ENCODE results near the gene HMGCR. TPM values are rescaled to one million over a fixed set of nuclear protein-coding genes. Genes with fewer than 3 reads are reported as not detected.
A peak's percentile ranks its signal among the peaks of the same experiment; 100 is the strongest.
"Not testable (repeated sequence)": the region's sequence is repeated elsewhere in the genome, so short reads cannot be mapped to it uniquely, and the experiment has no call there.

HMGCR gene
- total and polyA plus RNA-seq, 8 donors, result 2.5 to 19.7 (median 11.5) TPM

GRCh38 chr5:75310212-75310611 is 26.8 kb upstream of the HMGCR start:
- DNase-seq (no peak), FAIRE-seq (no peak), ATAC-seq (no peak)
- intact Hi-C loops (cut with DNase I), result no loop called here
- no peaks in the 10 kb centered on the region for H3K36me3 ChIP-seq
- no peak overlapping the region for H3K27ac ChIP-seq
- WGBS, 2 donors, result 90 to 92% methylated on average over 3 of the region's 3 CpGs
- no peaks in the 10 kb centered on the region for H3K4me1 ChIP-seq
- H3K9me3 ChIP-seq, result no peaks in the 10 kb centered on the region
- no peaks in the 10 kb centered on the region for H3K27me3 ChIP-seq
- H3K4me3 ChIP-seq, result no peak overlapping the region
- no peak for TF ChIP-seq CTCF (IDR thresholded peaks at IDR 0.05)

- H3K36me3 ChIP-seq; H3K4me3 ChIP-seq; FAIRE-seq; H3K9me3 ChIP-seq; H3K27me3 ChIP-seq; H3K27ac ChIP-seq; intact Hi-C loops (cut with DNase I); DNase-seq; H3K4me1 ChIP-seq: not testable (repeated sequence)
- ATAC-seq, result peak in 2 of 4 donors; percentile 35 to 39
- 87 to 92% methylated on average over 4 of the region's 4 CpGs for WGBS, 2 donors
Observed at GRCh38 chr5:75319148-75319547, 17.9 kb upstream of the HMGCR start.

- peak in 2 of 4 donors; percentile 11 to 40 for ATAC-seq
- H3K27me3 ChIP-seq, result no peaks in the 10 kb centered on the region
- H3K9me3 ChIP-seq, result no peaks in the 10 kb centered on the region
- no peak for DNase-seq
- no peaks in the 10 kb centered on the region for H3K4me1 ChIP-seq
- H3K4me3 ChIP-seq, result no peak overlapping the region
- H3K27ac ChIP-seq, result no peak overlapping the region
- no peaks in the 10 kb centered on the region for H3K36me3 ChIP-seq
- TF ChIP-seq CTCF (IDR thresholded peaks at IDR 0.05), result no peak
- WGBS, 2 donors, result 39 to 43% methylated on average over 1 of the region's 1 CpG
- FAIRE-seq, result no peak
- intact Hi-C loops (cut with DNase I), result no loop called here
Observed at GRCh38 chr5:75319638-75320037, 17.4 kb upstream of the HMGCR start.

- TF ChIP-seq CTCF (IDR thresholded peaks at IDR 0.05), result no peak
- intact Hi-C loops (cut with DNase I), result no loop called here
- FAIRE-seq (no peak), ATAC-seq (peak in 2 of 4 donors; percentile 40 to 44), DNase-seq (no peak)
- Histone ChIP-seq H3K4me3 (no peak overlapping the region), H3K9me3 (no peaks in the 10 kb centered on the region), H3K4me1 (no peaks in the 10 kb centered on the region), H3K36me3 (no peaks in the 10 kb centered on the region), H3K27me3 (no peaks in the 10 kb centered on the region), H3K27ac (no peak overlapping the region)
- WGBS, 2 donors, result 82 to 90% methylated on average over 7 of the region's 7 CpGs
Observed at GRCh38 chr5:75320371-75320770, 16.6 kb upstream of the HMGCR start.

- FAIRE-seq (no peak), DNase-seq (no peak), ATAC-seq (no peak)
- no peaks in the 10 kb centered on the region for H3K27me3 ChIP-seq
- intact Hi-C loops (cut with DNase I), result no loop called here
- TF ChIP-seq CTCF (IDR thresholded peaks at IDR 0.05), result no peak
- no peaks in the 10 kb centered on the region for H3K36me3 ChIP-seq
- no peaks in the 10 kb centered on the region for H3K9me3 ChIP-seq
- H3K27ac ChIP-seq, result no peak overlapping the region
- WGBS, 2 donors, result 91 to 96% methylated on average over 5 of the region's 5 CpGs
- no peaks in the 10 kb centered on the region for H3K4me1 ChIP-seq
- H3K4me3 ChIP-seq, result no peak overlapping the region
Observed at GRCh38 chr5:75322066-75322465, 15.0 kb upstream of the HMGCR start.

GRCh38 chr5:75324791-75325190 is 12.2 kb upstream of the HMGCR start:
- intact Hi-C loops (cut with DNase I), result no loop called here
- Histone ChIP-seq H3K27me3 (no peaks in the 10 kb centered on the region), H3K27ac (no peak overlapping the region), H3K4me3 (no peak overlapping the region), H3K9me3 (no peaks in the 10 kb centered on the region), H3K4me1 (no peaks in the 10 kb centered on the region), H3K36me3 (no peaks in the 10 kb centered on the region)
- no peak for TF ChIP-seq CTCF (IDR thresholded peaks at IDR 0.05)
- FAIRE-seq, result no peak
- ATAC-seq, result no peak
- DNase-seq, result no peak
- WGBS, 2 donors, result 76 to 86% methylated on average over 1 of the region's 1 CpG

All from pancreas (tissue), 10 donors.